SK-N-SH (cell line): ENCODE results near the gene POLG2.

ENCODE experiments used
- CTCF ChIP-seq: fragments of 200-600 bp; sonication (generic); IDR thresholded peaks from 2 replicates; pipeline ENCODE4 v1.6.1; 2017; ENCODE audit warnings: antibody characterized with exemption, mild to moderate bottlenecking, moderate library complexity
- POLR2AphosphoS5 ChIP-seq: IDR thresholded peaks from 2 replicates; pipeline ENCODE4 v1.6.1; 2012; ENCODE audit warnings: low read depth, low read length

- TF ChIP-seq POLR2AphosphoS5 (no peak), CTCF (no peak)
Observed at GRCh38 chr17:64544742-64545141, 47.9 kb upstream of the POLG2 start.
